ENCODE measurements around the gene PRH2.

DNA sequence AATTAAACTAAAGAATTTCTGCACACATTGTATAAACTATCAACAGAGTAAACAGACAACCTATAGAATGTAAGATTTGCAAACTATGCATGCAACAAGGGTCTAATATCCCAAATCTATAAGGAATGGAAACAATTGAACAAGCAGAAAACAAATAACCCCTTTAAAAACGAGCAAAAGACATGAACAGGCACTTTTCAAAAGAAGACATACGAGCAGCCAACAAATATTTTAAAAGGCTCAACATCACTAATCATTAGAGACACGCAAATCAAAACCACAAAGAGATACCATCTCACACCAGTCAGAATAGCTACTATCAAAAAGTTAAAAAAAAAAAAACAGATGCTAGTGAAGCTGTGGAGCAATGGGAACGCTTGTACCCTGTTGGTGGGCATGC is 24.4 kb upstream of the PRH2 start:
- TF ChIP-seq EP300 (IDR thresholded peaks at IDR 0.05; ENCODE audit: borderline replicate concordance in 1 of 2, low read depth in 1 of 2, low read length in 1 of 2): no peak
- no peak for TF ChIP-seq FOXJ3 (CRISPR knock-in tag; IDR thresholded peaks at IDR 0.05)
- TF ChIP-seq, protein P1, sequence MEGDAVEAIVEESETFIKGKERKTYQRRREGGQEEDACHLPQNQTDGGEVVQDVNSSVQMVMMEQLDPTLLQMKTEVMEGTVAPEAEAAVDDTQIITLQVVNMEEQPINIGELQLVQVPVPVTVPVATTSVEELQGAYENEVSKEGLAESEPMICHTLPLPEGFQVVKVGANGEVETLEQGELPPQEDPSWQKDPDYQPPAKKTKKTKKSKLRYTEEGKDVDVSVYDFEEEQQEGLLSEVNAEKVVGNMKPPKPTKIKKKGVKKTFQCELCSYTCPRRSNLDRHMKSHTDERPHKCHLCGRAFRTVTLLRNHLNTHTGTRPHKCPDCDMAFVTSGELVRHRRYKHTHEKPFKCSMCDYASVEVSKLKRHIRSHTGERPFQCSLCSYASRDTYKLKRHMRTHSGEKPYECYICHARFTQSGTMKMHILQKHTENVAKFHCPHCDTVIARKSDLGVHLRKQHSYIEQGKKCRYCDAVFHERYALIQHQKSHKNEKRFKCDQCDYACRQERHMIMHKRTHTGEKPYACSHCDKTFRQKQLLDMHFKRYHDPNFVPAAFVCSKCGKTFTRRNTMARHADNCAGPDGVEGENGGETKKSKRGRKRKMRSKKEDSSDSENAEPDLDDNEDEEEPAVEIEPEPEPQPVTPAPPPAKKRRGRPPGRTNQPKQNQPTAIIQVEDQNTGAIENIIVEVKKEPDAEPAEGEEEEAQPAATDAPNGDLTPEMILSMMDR (IDR thresholded peaks at IDR 0.05): no peak
- no peak for TF ChIP-seq RXRA (IDR thresholded peaks at IDR 0.05; ENCODE audit: borderline replicate concordance, low read depth)
- TF ChIP-seq, protein P2, sequence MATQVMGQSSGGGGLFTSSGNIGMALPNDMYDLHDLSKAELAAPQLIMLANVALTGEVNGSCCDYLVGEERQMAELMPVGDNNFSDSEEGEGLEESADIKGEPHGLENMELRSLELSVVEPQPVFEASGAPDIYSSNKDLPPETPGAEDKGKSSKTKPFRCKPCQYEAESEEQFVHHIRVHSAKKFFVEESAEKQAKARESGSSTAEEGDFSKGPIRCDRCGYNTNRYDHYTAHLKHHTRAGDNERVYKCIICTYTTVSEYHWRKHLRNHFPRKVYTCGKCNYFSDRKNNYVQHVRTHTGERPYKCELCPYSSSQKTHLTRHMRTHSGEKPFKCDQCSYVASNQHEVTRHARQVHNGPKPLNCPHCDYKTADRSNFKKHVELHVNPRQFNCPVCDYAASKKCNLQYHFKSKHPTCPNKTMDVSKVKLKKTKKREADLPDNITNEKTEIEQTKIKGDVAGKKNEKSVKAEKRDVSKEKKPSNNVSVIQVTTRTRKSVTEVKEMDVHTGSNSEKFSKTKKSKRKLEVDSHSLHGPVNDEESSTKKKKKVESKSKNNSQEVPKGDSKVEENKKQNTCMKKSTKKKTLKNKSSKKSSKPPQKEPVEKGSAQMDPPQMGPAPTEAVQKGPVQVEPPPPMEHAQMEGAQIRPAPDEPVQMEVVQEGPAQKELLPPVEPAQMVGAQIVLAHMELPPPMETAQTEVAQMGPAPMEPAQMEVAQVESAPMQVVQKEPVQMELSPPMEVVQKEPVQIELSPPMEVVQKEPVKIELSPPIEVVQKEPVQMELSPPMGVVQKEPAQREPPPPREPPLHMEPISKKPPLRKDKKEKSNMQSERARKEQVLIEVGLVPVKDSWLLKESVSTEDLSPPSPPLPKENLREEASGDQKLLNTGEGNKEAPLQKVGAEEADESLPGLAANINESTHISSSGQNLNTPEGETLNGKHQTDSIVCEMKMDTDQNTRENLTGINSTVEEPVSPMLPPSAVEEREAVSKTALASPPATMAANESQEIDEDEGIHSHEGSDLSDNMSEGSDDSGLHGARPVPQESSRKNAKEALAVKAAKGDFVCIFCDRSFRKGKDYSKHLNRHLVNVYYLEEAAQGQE (IDR thresholded peaks at IDR 0.05; ENCODE audit: low read depth, low read length): no peak
- TF ChIP-seq YY1 (IDR thresholded peaks at IDR 0.05; ENCODE audit: low read depth): no peak
- no peak for TF ChIP-seq RCOR1 (IDR thresholded peaks at IDR 0.05; ENCODE audit: low read length)
- no peak for TF ChIP-seq TAF1 (IDR thresholded peaks at IDR 0.05; ENCODE audit: borderline replicate concordance, low read depth, low read length)
- no peak for TF ChIP-seq NFIC (IDR thresholded peaks at IDR 0.05; ENCODE audit: borderline replicate concordance)
- no peak for TF ChIP-seq EZH2phosphoT487 (IDR thresholded peaks at IDR 0.05; ENCODE audit: borderline replicate concordance, low read depth)
- TF ChIP-seq, protein P3, sequence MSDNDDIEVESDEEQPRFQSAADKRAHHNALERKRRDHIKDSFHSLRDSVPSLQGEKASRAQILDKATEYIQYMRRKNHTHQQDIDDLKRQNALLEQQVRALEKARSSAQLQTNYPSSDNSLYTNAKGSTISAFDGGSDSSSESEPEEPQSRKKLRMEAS (IDR thresholded peaks at IDR 0.05; ENCODE audit: low read depth): no peak

Data from SK-N-SH (cell line).